ENCODE data around the gene PLXDC1. TPM values are rescaled to one million over a fixed set of nuclear protein-coding genes. Genes with fewer than 3 reads are reported as not detected.

The PLXDC1 gene
- total and polyA plus RNA-seq, 2 experiments from 2014 or later: 0.28 to 0.91 TPM

- no peaks in the 10 kb centered on the region for H3K9me2 ChIP-seq (ENCODE audit: insufficient read depth)
- no peaks in the 10 kb centered on the region for H3K27me3 ChIP-seq (ENCODE audit: insufficient read depth)
- Mint-ChIP-seq H3K27ac (no peak overlapping the region), H3K4me1 (peaks cover 16% of the 10 kb centered on the region; the same call in 2 of the 3 replicates), H3K4me3 (no peak overlapping the region), H3K9me3 (no peaks in the 10 kb centered on the region), H3K27me3 (ENCODE audit: insufficient read depth, low read depth, poor library complexity) (peaks cover 8% of the 10 kb centered on the region), H3K36me3 (ENCODE audit: low read depth) (no peaks in the 10 kb centered on the region)
- no peaks in the 10 kb centered on the region for H3K36me3 ChIP-seq (ENCODE audit: insufficient read depth)
- DNase-seq (ENCODE audit: low spot score): no peak
- no peaks in the 10 kb centered on the region for H3F3A ChIP-seq (replicated peaks; ENCODE audit: low read depth)
- H3K4me2 ChIP-seq: no peak overlapping the region
- no peak for ATAC-seq
- peaks cover 7% of the 10 kb centered on the region for H3K4me1 ChIP-seq (ENCODE audit: insufficient read depth)
- H3K4me3 ChIP-seq: no peak overlapping the region
- TF ChIP-seq ZNF331 (CRISPR knock-in tag; IDR thresholded peaks at IDR 0.05; ENCODE audit: low read depth) (no peak), POLR2AphosphoS5 (IDR thresholded peaks at IDR 0.05; ENCODE audit: low read depth) (no peak), EZH2 (IDR thresholded peaks at IDR 0.05; ENCODE audit: low read depth, unreplicated experiment) (no peak), ZNF462 (CRISPR knock-in tag; IDR thresholded peaks at IDR 0.05) (no peak), NANOG (IDR thresholded peaks at IDR 0.05; ENCODE audit: borderline replicate concordance) (no peak), ETS1 (IDR thresholded peaks at IDR 0.05) (no peak), CREB1 (CRISPR knock-in tag; IDR thresholded peaks at IDR 0.05; ENCODE audit: low read depth) (no peak), STAT1 (IDR thresholded peaks at IDR 0.05; ENCODE audit: unreplicated experiment) (no peak), CTCF (conservative IDR thresholded peaks at IDR 0.05; ENCODE audit: low read depth in 2 of 2) (no peak), JUNB (IDR thresholded peaks at IDR 0.05; ENCODE audit: unreplicated experiment) (no peak), EZH2phosphoT487 (IDR thresholded peaks at IDR 0.05; ENCODE audit: unreplicated experiment) (no peak), REST (IDR thresholded peaks at IDR 0.05; ENCODE audit: unreplicated experiment) (no peak), ZNF114 (CRISPR knock-in tag; IDR thresholded peaks at IDR 0.05) (no peak)
- H4K20me1 ChIP-seq (replicated peaks; ENCODE audit: insufficient read depth): no peaks in the 10 kb centered on the region
- no peak overlapping the region for H3K27ac ChIP-seq (ENCODE audit: low read depth)
- H2AFZ ChIP-seq: no peak overlapping the region
- H3K79me2 ChIP-seq (replicated peaks; ENCODE audit: insufficient read depth): no peaks in the 10 kb centered on the region
Observed at GRCh38 chr17:39083270-39083669, 68.2 kb downstream of the PLXDC1 start.
